Measurements from ENCODE around the gene PMPCB.
"Not testable (repeated sequence)": the region's sequence is repeated elsewhere in the genome, so short reads cannot be mapped to it uniquely, and the experiment has no call there.

DNA sequence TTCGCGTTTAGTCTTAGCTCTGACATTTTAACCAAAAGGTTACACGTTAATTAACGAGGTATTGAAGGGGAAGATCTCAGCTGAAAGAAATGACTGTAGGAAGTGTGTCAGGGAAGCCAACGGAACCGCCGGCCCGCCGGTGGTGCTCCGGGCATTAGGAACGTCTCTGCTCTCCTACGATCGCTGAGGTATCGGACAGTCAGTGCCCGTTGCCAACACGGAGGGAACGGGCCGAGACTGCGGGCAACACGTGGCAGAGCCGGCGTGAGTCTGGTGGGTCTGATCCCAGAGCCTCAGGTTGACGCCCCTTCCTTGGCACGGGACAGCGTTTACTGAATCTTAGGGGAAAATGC lies 16.5 kb upstream of the PMPCB start:
- TF ChIP-seq, protein P1, sequence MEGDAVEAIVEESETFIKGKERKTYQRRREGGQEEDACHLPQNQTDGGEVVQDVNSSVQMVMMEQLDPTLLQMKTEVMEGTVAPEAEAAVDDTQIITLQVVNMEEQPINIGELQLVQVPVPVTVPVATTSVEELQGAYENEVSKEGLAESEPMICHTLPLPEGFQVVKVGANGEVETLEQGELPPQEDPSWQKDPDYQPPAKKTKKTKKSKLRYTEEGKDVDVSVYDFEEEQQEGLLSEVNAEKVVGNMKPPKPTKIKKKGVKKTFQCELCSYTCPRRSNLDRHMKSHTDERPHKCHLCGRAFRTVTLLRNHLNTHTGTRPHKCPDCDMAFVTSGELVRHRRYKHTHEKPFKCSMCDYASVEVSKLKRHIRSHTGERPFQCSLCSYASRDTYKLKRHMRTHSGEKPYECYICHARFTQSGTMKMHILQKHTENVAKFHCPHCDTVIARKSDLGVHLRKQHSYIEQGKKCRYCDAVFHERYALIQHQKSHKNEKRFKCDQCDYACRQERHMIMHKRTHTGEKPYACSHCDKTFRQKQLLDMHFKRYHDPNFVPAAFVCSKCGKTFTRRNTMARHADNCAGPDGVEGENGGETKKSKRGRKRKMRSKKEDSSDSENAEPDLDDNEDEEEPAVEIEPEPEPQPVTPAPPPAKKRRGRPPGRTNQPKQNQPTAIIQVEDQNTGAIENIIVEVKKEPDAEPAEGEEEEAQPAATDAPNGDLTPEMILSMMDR (IDR thresholded peaks at IDR 0.05), result not testable (repeated sequence)
- not testable (repeated sequence) for TF ChIP-seq EZH2phosphoT487 (IDR thresholded peaks at IDR 0.05)
- peak; percentile 70 for TF ChIP-seq EZH2 (IDR thresholded peaks at IDR 0.05)

All from neural progenitor cell (in vitro differentiated cells).